GM12878 (cell line): Measurements from ENCODE around the gene BICRA. TPM values are rescaled to one million over a fixed set of nuclear protein-coding genes. Genes with fewer than 3 reads are reported as not detected.

Experiments
- ATAC-seq: fragments of 200-7000 bp; cut with Tn5 transposase; 3 replicates; pipeline ENCODE4 v1.9.1; 2020; ENCODE audit warnings: mild to moderate bottlenecking, moderate library complexity
- BruUV-seq: library from RNA; stranded (reverse); fragments of 400-500 nt; replicated peaks from 2 replicates; lab custom pipeline; 2021; lab: Mats Ljungman, UMichigan
- CTCF ChIA-PET: fragments of 300-600 bp; sonication (Branson Sonifier 250); formaldehyde crosslinking; extraction: SDS; loops from one replicate; lab custom pipeline; 2021; ENCODE audit warnings: inconsistent platforms; lab: Yijun Ruan, JAX
- POLR2A ChIA-PET: fragments of 350-600 bp; formaldehyde crosslinking; extraction: SDS; loops from one replicate; lab custom pipeline; 2021; ENCODE audit warnings: inconsistent platforms; lab: Charles Lee
- RAD21 ChIA-PET: fragments of 300-600 bp; sonication (Branson Sonifier 250); formaldehyde crosslinking; loops from one replicate; lab custom pipeline; 2023; ENCODE audit warnings: antibody characterized with exemption; ENCODE audit not compliant: unreplicated experiment; lab: Charles Lee
- SMC1A ChIA-PET: fragments of 300-600 bp; sonication (Branson Sonifier 250); formaldehyde crosslinking; loops from one replicate; lab custom pipeline; 2023; ENCODE audit not compliant: unreplicated experiment, uncharacterized antibody; lab: Charles Lee
- DNase-seq: peaks from one replicate; pipeline ENCODE4 v3.0.0-alpha.2; 2011; ENCODE audit warnings: low read depth, low spot score
- FAIRE-seq: peaks from 3 replicates; lab custom pipeline; 2011; peaks lifted over from hg19 to GRCh38; lab: Jason Lieb, UNC
- H2AFZ ChIP-seq: 2 replicates; pipeline ENCODE4 v1.6.0; 2011; ENCODE audit warnings: low read depth, low read length, control low read depth; ENCODE audit not compliant: control insufficient read depth
- H3K27ac ChIP-seq: 2 replicates; pipeline ENCODE4 v1.5.1; 2011; ENCODE audit warnings: control low read depth; ENCODE audit not compliant: control insufficient read depth, insufficient read depth
- H3K27me3 ChIP-seq, 2 experiments: replicated peaks in 1 of 2; 2 replicates each; pipeline versions ENCODE4 v1.6.0 to v1.6.1; 2011; ENCODE audit warnings: low read length in 1 of 2; ENCODE audit not compliant: control insufficient read depth in 2 of 2, insufficient read depth in 2 of 2
- H3K36me3 ChIP-seq, 2 experiments: 2 replicates each; pipeline ENCODE4 v1.5.1; 2011; ENCODE audit warnings: low read length in 1 of 2; ENCODE audit not compliant: control insufficient read depth in 2 of 2, insufficient read depth in 2 of 2
- H3K4me1 ChIP-seq: 2 replicates; pipeline ENCODE4 v1.6.1; 2011; ENCODE audit warnings: mild to moderate bottlenecking, low read length, moderate library complexity, mixed read lengths; ENCODE audit not compliant: control insufficient read depth, insufficient read depth
- H3K4me2 ChIP-seq: 2 replicates; pipeline ENCODE4 v1.6.0; 2011; ENCODE audit warnings: control low read depth; ENCODE audit not compliant: control insufficient read depth, insufficient read depth
- H3K4me3 ChIP-seq: fragments of 200-600 bp; sonication (generic); 2 replicates; pipeline ENCODE4 v1.5.1; 2016
- H3K79me2 ChIP-seq: 2 replicates; pipeline ENCODE4 v1.6.0; 2011; ENCODE audit warnings: low read length; ENCODE audit not compliant: control insufficient read depth, insufficient read depth
- H3K9ac ChIP-seq: 2 replicates; pipeline ENCODE4 v1.8.0; 2011; ENCODE audit warnings: low read length, control low read depth, mixed read lengths; ENCODE audit not compliant: control insufficient read depth, insufficient read depth
- H3K9me3 ChIP-seq: replicated peaks from 3 replicates; pipeline ENCODE4 v1.5.1; 2011; ENCODE audit warnings: mild to moderate bottlenecking, low read length; ENCODE audit not compliant: control insufficient read depth, insufficient read depth
- H4K20me1 ChIP-seq: 2 replicates; pipeline ENCODE4 v1.6.0; 2011; ENCODE audit not compliant: control insufficient read depth, insufficient read depth
- CBX3 ChIP-seq: fragments of 200-600 bp; sonication (generic); IDR thresholded peaks from 2 replicates; pipeline ENCODE4 v1.6.1; 2016; ENCODE audit warnings: low read depth, borderline replicate concordance
- ETV6 ChIP-seq, 2 experiments: fragments of 450-650 bp in 1 of 2; IDR thresholded peaks in 1 of 2; conservative IDR thresholded peaks in 1 of 2; 2 replicates each; pipeline ENCODE4 v1.6.1; 2014; ENCODE audit warnings: antibody characterized with exemption in 1 of 2, borderline replicate concordance in 1 of 2, low read depth in 1 of 2, mild to moderate bottlenecking in 1 of 2, moderate library complexity in 1 of 2
- PBX3 ChIP-seq: IDR thresholded peaks from 2 replicates; pipeline ENCODE4 v1.6.1; 2011; ENCODE audit warnings: mild to moderate bottlenecking, low read depth, low read length, moderate library complexity; ENCODE audit not compliant: insufficient replicate concordance
- RUNX3 ChIP-seq: IDR thresholded peaks from 2 replicates; pipeline ENCODE4 v1.6.1; 2012; ENCODE audit warnings: low read length, inconsistent platforms
- SMC3 ChIP-seq: IDR thresholded peaks from 2 replicates; pipeline ENCODE4 v1.6.1; 2011; ENCODE audit warnings: low read length, improper control_type of control experiment, borderline replicate concordance
- YY1 ChIP-seq: IDR thresholded peaks from 2 replicates; pipeline ENCODE4 v1.6.1; 2011; ENCODE audit warnings: low read depth, mild to moderate bottlenecking, low read length
- WGBS: methylation state at CpG from one replicate; pipeline ENCODE4 v1.1.6; 2016; ENCODE audit warnings: low lambda C conversion rate; ENCODE audit not compliant: insufficient replicate concordance, insufficient coverage; ENCODE audit errors: missing lambda C conversion rate; 5-methylcytosine and 5-hydroxymethylcytosine counted together
- in situ Hi-C: fragments of 300-500 bp; cut with MboI; formaldehyde crosslinking; loops from 9 replicates; pipeline ENCODE4 v1.14.3; 2018; ENCODE audit warnings: mixed read lengths
- intact Hi-C: fragments of 100-400 bp; cut with micrococcal nuclease; formaldehyde crosslinking; loops from one replicate; pipeline ENCODE4 v1.14.2; 2022; ENCODE audit not compliant: unreplicated experiment
- polyA plus RNA-seq, 11 experiments: library from polyadenylated mRNA; depleted of rRNA in 4 of 11; unstranded in 6 of 11; stranded (reverse) in 5 of 11; fragments of >200 nt; fragmentation: Nextera tagmentation in 4 of 11; fragmentation: Illumina TruSeq in 1 of 11; extraction: Ambion mirVana in 4 of 11; extraction: Trizol in 1 of 11; gene quantifications; 1 replicate in 1 of 11; 2 replicates in 10 of 11; pipeline versions ENCODE4 v1.2.1 to v1.2.3, GENCODE V29; 2011 to 2016; ENCODE audit warnings: inconsistent platforms in 2 of 11, missing spikeins in 2 of 11, low read depth in 1 of 11
- total RNA-seq, 4 experiments: library from RNA; depleted of rRNA in 3 of 4; stranded (reverse); fragments of >200 nt in 3 of 4; fragmentation: Illumina TruSeq in 1 of 4; extraction: Trizol in 1 of 4; gene quantifications; 2 replicates each; pipeline versions ENCODE4 v1.2.1 to v1.2.3, GENCODE V29; 2013 to 2021
- TF ChIP-seq, protein P1 (sequence below): fragments of 450-650 bp; IDR thresholded peaks from 2 replicates; pipeline ENCODE4 v1.6.1; 2016; ENCODE audit warnings: mild to moderate bottlenecking
- TF ChIP-seq, protein P2 (sequence below): fragments of 150-350 bp; IDR thresholded peaks from 2 replicates; pipeline ENCODE4 v1.6.1; 2016; ENCODE audit warnings: low read depth, low read length

The BICRA gene
- total and polyA plus RNA-seq, 10 of the 15 experiments (the other 5 are each of a cell fraction or from before 2014, with no cell fraction given), result 0.11 to 15.3 (median 1.3) TPM

DNA sequence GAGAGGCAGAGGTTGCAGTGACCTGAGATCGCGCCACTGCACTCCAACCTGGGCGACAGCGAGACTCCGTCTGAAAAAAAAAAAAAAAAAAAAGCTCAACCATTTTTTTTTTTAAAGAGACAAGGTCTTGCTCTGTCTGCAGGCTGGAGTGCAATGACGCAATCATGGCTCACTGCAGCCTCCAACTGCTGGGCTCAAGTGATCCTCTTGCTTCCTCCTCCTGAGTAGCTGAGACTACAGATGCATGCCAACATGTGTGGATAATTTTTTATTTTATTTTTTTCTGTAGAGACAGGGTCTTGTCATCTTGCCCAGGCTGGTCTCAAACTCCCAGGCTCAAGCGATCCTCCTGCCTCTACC, 114.6 kb downstream of the BICRA start:
- 26% methylated on average over 4 of the region's 7 CpGs for WGBS
- Histone ChIP-seq H3K4me2 (no peak overlapping the region), H3K4me1 (no peaks in the 10 kb centered on the region), H3K27me3 (no peaks in the 10 kb centered on the region), H3K36me3 (no peaks in the 10 kb centered on the region), H3K79me2 (no peaks in the 10 kb centered on the region), H2AFZ (no peak overlapping the region), H3K4me3 (no peak overlapping the region), H3K27ac (no peak overlapping the region), H4K20me1 (no peaks in the 10 kb centered on the region), H3K9me3 (no peaks in the 10 kb centered on the region), H3K9ac (no peak overlapping the region)
- ChIA-PET POLR2A (interaction anchor here (0.5 to 0.7 kb wide), 2 partner anchors 16 to 552 kb away, joined by 3 to 5 read pairs; no protein-coding TSS in a partner anchor), RAD21 (interaction anchor here (1.0 kb wide), 1 partner anchor 295 kb away, joined by 4 read pairs; no protein-coding TSS in a partner anchor), SMC1A (no interaction called here), CTCF (interaction anchor here (0.8 to 1.3 kb wide), 4 partner anchors 11 to 333 kb away, joined by 3 to 5 read pairs (median 4); partner anchors contain the start of genes EHD2 and NOP53)
- FAIRE-seq (no peak), DNase-seq (no peak), ATAC-seq (no peak; the same call in 1 of the 3 replicates)
- no TSS peak for BruUV-seq
- in situ Hi-C loops, result no loop called here
- TF ChIP-seq YY1 (peak; percentile 25; the same call in 1 of the 2 replicates), SMC3 (no peak)
- intact Hi-C loops, result no loop called here

- POLR2A ChIA-PET, result no interaction called here
- BruUV-seq, result no TSS peak
- FAIRE-seq, result no peak
- WGBS, result 84% methylated on average over 48 of the region's 48 CpGs
- intact Hi-C loops (no loop called here), in situ Hi-C loops (no loop called here)
- Histone ChIP-seq H4K20me1 (no peaks in the 10 kb centered on the region), H3K9me3 (no peaks in the 10 kb centered on the region; the same call in 2 of the 3 replicates), H3K27me3 (0 out of 4 replicates have a peak, but pooled peaks cover 0 to 2% of the 10 kb centered on the region in 2 experiments), H3K4me1 (no peaks in the 10 kb centered on the region), H3K79me2 (no peaks in the 10 kb centered on the region), H2AFZ (no peak overlapping the region), H3K4me3 (no peak overlapping the region), H3K27ac (no peak overlapping the region), H3K9ac (no peak overlapping the region), H3K4me2 (no peak overlapping the region), H3K36me3 (no peaks in the 10 kb centered on the region)
- CTCF ChIA-PET, result interaction anchor here (1.3 kb wide), 1 partner anchor 19 kb away, joined by 3 read pairs; no protein-coding TSS in a partner anchor
- SMC1A ChIA-PET, result no interaction called here
- RAD21 ChIA-PET, result no interaction called here
- ATAC-seq, result no peak
- no peak for DNase-seq
- TF ChIP-seq, protein P1, sequence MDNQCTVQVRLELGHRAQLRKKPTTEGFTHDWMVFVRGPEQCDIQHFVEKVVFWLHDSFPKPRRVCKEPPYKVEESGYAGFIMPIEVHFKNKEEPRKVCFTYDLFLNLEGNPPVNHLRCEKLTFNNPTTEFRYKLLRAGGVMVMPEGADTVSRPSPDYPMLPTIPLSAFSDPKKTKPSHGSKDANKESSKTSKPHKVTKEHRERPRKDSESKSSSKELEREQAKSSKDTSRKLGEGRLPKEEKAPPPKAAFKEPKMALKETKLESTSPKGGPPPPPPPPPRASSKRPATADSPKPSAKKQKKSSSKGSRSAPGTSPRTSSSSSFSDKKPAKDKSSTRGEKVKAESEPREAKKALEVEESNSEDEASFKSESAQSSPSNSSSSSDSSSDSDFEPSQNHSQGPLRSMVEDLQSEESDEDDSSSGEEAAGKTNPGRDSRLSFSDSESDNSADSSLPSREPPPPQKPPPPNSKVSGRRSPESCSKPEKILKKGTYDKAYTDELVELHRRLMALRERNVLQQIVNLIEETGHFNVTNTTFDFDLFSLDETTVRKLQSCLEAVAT, result no peak
- TF ChIP-seq RUNX3 (no peak), PBX3 (no peak), CBX3 (no peak), ETV6 (conservative IDR thresholded peaks at IDR 0.05 in 1 of 2, IDR thresholded peaks at IDR 0.05 in 1 of 2; ENCODE audit: borderline replicate concordance in 1 of 2, low read depth in 1 of 2) (no peak)
- TF ChIP-seq, protein P2, sequence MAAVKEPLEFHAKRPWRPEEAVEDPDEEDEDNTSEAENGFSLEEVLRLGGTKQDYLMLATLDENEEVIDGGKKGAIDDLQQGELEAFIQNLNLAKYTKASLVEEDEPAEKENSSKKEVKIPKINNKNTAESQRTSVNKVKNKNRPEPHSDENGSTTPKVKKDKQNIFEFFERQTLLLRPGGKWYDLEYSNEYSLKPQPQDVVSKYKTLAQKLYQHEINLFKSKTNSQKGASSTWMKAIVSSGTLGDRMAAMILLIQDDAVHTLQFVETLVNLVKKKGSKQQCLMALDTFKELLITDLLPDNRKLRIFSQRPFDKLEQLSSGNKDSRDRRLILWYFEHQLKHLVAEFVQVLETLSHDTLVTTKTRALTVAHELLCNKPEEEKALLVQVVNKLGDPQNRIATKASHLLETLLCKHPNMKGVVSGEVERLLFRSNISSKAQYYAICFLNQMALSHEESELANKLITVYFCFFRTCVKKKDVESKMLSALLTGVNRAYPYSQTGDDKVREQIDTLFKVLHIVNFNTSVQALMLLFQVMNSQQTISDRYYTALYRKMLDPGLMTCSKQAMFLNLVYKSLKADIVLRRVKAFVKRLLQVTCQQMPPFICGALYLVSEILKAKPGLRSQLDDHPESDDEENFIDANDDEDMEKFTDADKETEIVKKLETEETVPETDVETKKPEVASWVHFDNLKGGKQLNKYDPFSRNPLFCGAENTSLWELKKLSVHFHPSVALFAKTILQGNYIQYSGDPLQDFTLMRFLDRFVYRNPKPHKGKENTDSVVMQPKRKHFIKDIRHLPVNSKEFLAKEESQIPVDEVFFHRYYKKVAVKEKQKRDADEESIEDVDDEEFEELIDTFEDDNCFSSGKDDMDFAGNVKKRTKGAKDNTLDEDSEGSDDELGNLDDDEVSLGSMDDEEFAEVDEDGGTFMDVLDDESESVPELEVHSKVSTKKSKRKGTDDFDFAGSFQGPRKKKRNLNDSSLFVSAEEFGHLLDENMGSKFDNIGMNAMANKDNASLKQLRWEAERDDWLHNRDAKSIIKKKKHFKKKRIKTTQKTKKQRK, result no peak
Observed at GRCh38 chr19:47725759-47726401, 116.9 kb downstream of the BICRA start.
